Measurements from ENCODE around the gene TENM4. TPM values are rescaled to one million over a fixed set of nuclear protein-coding genes. Genes with fewer than 3 reads are reported as not detected.
A peak's percentile ranks its signal among the peaks of the same experiment; 100 is the strongest.

TENM4 gene
- polyA plus RNA-seq, 2 of the 4 experiments (the other 2 are of a cell fraction) = 0.06 to 0.31 TPM

DNA sequence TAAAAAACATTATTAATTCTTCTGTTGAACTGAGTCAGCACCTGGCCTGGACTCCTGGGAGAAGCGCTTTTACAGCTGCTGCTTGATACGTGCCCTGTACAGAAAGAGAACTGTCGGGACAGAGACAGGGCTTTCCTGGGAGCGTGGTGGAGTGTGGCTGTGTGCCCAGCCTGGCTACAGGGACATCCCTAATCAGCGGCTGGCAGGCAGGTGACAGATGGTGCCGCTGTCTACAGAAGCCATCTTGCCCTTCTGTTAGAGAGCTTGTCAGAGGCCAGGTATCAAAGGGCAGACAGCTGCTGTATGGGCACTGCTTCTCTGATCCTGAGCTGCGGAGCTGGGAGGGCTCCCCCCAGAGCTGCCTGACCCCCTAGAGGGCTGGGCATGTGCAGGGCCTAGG is 361.8 kb downstream of the TENM4 start:
- no peak for TF ChIP-seq HEYL (CRISPR knock-in tag; IDR thresholded peaks at IDR 0.05)
- TF ChIP-seq ZC3H11A (IDR thresholded peaks at IDR 0.05) = no peak
- no peak for TF ChIP-seq PHF8 (IDR thresholded peaks at IDR 0.05; ENCODE audit: borderline replicate concordance, low read depth)
- no peak for TF ChIP-seq MAFK (IDR thresholded peaks at IDR 0.05; ENCODE audit: partially characterized antibody)
- TF ChIP-seq TFCP2L1 (CRISPR knock-in tag; IDR thresholded peaks at IDR 0.05) = no peak
- H3K4me2 ChIP-seq = no peak overlapping the region
- CTCF ChIA-PET = interaction anchor here (1.4 to 2.9 kb wide), 4 partner anchors 11 to 27 kb away, joined by 3 to 13 read pairs (median 5); no protein-coding TSS in a partner anchor
- H3K4me1 ChIP-seq = peaks cover 7% of the 10 kb centered on the region; the same call in 1 of the 3 replicates
- H3K4me3 ChIP-seq = no peak overlapping the region
- H3K27ac ChIP-seq = peak overlapping the region in 1 of 2 experiments; percentile 57; a peak in 2 of 6 replicates
- POLR2A ChIA-PET = no interaction called here
- 87% methylated on average over 5 of the region's 7 CpGs for WGBS (ENCODE audit: missing lambda C conversion rate)
- no peak for DNase-seq (ENCODE audit: low read depth in 1 of 2, low spot score in 1 of 2)
- no peak for FAIRE-seq
- no peaks in the 10 kb centered on the region; the same call in 2 of the 3 replicates for H3K9me3 ChIP-seq
- no peak for ATAC-seq

DNA sequence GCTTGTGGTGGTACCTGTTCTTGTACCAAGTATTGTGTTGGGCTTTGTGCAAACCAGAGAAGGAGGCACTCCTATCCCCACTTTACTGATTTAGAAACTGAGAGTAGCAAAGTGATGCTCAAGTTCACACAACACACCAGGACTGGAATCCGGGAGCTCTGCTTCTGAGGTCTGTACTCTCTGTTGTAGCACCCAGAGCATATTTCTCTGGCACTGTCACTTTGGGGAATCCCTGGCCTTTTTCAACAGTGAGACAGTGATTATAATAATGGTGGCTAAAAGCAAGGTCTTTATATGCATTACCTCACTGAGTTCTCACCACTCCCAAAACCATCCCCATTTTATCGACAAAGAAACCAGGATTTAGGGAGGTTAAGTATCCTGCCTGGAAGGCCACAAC is 362.4 kb downstream of the TENM4 start:
- Histone ChIP-seq H3K27ac (peak overlapping the region in 1 of 2 experiments; percentile 57; a peak in 2 of 6 replicates), H3K4me3 (no peak overlapping the region), H3K4me1 (peaks cover 7% of the 10 kb centered on the region; the same call in 1 of the 3 replicates), H3K9me3 (no peaks in the 10 kb centered on the region; the same call in 2 of the 3 replicates), H3K4me2 (no peak overlapping the region)
- ChIA-PET CTCF (interaction anchor here (1.1 to 2.9 kb wide), 4 partner anchors 12 to 431 kb away, joined by 3 to 13 read pairs (median 5); no protein-coding TSS in a partner anchor), POLR2A (no interaction called here)
- FAIRE-seq (no peak), DNase-seq (ENCODE audit: low read depth in 1 of 2, low spot score in 1 of 2) (no peak), ATAC-seq (no peak)
- TF ChIP-seq, protein P1, sequence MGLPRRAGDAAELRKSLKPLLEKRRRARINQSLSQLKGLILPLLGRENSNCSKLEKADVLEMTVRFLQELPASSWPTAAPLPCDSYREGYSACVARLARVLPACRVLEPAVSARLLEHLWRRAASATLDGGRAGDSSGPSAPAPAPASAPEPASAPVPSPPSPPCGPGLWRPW (IDR thresholded peaks at IDR 0.05) = no peak
- TF ChIP-seq, protein P2, sequence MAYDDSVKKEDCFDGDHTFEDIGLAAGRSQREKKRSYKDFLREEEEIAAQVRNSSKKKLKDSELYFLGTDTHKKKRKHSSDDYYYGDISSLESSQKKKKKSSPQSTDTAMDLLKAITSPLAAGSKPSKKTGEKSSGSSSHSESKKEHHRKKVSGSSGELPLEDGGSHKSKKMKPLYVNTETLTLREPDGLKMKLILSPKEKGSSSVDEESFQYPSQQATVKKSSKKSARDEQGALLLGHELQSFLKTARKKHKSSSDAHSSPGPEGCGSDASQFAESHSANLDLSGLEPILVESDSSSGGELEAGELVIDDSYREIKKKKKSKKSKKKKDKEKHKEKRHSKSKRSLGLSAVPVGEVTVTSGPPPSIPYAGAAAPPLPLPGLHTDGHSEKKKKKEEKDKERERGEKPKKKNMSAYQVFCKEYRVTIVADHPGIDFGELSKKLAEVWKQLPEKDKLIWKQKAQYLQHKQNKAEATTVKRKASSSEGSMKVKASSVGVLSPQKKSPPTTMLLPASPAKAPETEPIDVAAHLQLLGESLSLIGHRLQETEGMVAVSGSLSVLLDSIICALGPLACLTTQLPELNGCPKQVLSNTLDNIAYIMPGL (CRISPR knock-in tag; IDR thresholded peaks at IDR 0.05; ENCODE audit: borderline replicate concordance) = no peak
- TF ChIP-seq, protein P3, sequence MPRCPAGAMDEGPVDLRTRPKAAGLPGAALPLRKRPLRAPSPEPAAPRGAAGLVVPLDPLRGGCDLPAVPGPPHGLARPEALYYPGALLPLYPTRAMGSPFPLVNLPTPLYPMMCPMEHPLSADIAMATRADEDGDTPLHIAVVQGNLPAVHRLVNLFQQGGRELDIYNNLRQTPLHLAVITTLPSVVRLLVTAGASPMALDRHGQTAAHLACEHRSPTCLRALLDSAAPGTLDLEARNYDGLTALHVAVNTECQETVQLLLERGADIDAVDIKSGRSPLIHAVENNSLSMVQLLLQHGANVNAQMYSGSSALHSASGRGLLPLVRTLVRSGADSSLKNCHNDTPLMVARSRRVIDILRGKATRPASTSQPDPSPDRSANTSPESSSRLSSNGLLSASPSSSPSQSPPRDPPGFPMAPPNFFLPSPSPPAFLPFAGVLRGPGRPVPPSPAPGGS (IDR thresholded peaks at IDR 0.05) = no peak
- TF ChIP-seq KDM5A (IDR thresholded peaks at IDR 0.05) (no peak), ZFP36 (IDR thresholded peaks at IDR 0.05; ENCODE audit: borderline replicate concordance, partially characterized antibody) (no peak), ZC3H11A (IDR thresholded peaks at IDR 0.05) (no peak), HEYL (CRISPR knock-in tag; IDR thresholded peaks at IDR 0.05) (no peak), RCOR1 (IDR thresholded peaks at IDR 0.05; ENCODE audit: low read depth, low read length) (no peak), BHLHE40 (IDR thresholded peaks at IDR 0.05; ENCODE audit: low read depth, low read length) (no peak), HOXA7 (CRISPR knock-in tag; IDR thresholded peaks at IDR 0.05) (no peak), FOSB (CRISPR knock-in tag; IDR thresholded peaks at IDR 0.05) (no peak)
- TF ChIP-seq, protein P4, sequence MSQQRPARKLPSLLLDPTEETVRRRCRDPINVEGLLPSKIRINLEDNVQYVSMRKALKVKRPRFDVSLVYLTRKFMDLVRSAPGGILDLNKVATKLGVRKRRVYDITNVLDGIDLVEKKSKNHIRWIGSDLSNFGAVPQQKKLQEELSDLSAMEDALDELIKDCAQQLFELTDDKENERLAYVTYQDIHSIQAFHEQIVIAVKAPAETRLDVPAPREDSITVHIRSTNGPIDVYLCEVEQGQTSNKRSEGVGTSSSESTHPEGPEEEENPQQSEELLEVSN (IDR thresholded peaks at IDR 0.05; ENCODE audit: borderline replicate concordance, low read depth) = no peak
- TF ChIP-seq, protein P5, sequence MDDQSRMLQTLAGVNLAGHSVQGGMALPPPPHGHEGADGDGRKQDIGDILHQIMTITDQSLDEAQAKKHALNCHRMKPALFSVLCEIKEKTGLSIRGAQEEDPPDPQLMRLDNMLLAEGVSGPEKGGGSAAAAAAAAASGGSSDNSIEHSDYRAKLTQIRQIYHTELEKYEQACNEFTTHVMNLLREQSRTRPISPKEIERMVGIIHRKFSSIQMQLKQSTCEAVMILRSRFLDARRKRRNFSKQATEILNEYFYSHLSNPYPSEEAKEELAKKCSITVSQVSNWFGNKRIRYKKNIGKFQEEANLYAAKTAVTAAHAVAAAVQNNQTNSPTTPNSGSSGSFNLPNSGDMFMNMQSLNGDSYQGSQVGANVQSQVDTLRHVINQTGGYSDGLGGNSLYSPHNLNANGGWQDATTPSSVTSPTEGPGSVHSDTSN (IDR thresholded peaks at IDR 0.05) = no peak
- WGBS (ENCODE audit: missing lambda C conversion rate) = 73% methylated on average over 2 of the region's 2 CpGs

DNA sequence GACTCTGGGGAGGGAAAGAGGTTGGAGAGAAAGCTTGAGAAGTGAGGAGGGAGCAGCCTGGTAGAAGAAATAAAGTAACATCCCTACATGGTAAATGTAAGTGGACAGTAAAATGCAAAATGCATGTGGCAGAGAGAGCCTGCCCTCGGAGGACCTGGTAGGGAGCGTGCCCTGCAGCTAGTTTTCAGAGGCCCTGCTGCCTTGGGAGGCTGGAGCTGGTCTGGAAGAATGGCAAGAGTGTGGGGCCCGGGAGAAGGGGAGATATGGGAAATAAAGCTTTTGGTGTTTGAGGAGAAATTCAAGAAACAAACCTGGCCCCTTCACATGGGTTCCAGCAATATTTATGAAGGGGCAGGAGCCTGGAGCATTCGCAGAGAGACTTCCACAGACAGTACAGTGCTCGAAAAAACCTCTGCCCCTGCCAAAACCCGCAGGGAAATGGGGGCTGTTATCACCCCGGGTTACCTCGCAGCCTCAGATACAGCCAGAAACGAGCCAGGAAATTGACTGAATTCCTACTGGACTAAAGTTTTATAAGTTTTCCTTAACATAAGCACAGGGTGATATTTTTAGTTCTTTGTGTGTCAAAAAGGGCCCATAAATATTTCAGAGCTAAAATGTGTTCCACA is 363.0 kb downstream of the TENM4 start:
- 73% methylated on average over 9 of the region's 9 CpGs for WGBS (ENCODE audit: missing lambda C conversion rate)
- Histone ChIP-seq H3K27ac (peak overlapping the region in 1 of 2 experiments; percentile 57; a peak in 3 of 6 replicates), H3K4me1 (peaks cover 7% of the 10 kb centered on the region; the same call in 1 of the 3 replicates), H3K4me3 (no peak overlapping the region), H3K9me3 (no peaks in the 10 kb centered on the region; the same call in 2 of the 3 replicates), H3K4me2 (no peak overlapping the region)
- ChIA-PET CTCF (interaction anchor here (1.1 to 2.9 kb wide), 3 partner anchors 14 to 430 kb away, joined by 3 to 13 read pairs (median 5); no protein-coding TSS in a partner anchor), POLR2A (no interaction called here)
- FAIRE-seq = no peak
- ATAC-seq = no peak
- no peak for DNase-seq (ENCODE audit: low read depth in 1 of 2, low spot score in 1 of 2)
- TF ChIP-seq EHF (CRISPR knock-in tag; IDR thresholded peaks at IDR 0.05) = no peak
- no peak for TF ChIP-seq PHF8 (IDR thresholded peaks at IDR 0.05; ENCODE audit: borderline replicate concordance, low read depth)
- TF ChIP-seq FOXS1 (CRISPR knock-in tag; IDR thresholded peaks at IDR 0.05) = no peak
- TF ChIP-seq, protein P6, sequence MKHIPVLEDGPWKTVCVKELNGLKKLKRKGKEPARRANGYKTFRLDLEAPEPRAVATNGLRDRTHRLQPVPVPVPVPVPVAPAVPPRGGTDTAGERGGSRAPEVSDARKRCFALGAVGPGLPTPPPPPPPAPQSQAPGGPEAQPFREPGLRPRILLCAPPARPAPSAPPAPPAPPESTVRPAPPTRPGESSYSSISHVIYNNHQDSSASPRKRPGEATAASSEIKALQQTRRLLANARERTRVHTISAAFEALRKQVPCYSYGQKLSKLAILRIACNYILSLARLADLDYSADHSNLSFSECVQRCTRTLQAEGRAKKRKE (CRISPR knock-in tag; IDR thresholded peaks at IDR 0.05; ENCODE audit: low read depth) = no peak
- TF ChIP-seq NR3C1 (IDR thresholded peaks at IDR 0.05) = no peak
- no peak for TF ChIP-seq NPAS2 (CRISPR knock-in tag; IDR thresholded peaks at IDR 0.05; ENCODE audit: borderline replicate concordance)
- TF ChIP-seq, protein P3 (IDR thresholded peaks at IDR 0.05) = no peak
- TF ChIP-seq RFX5 (IDR thresholded peaks at IDR 0.05) = no peak
- TF ChIP-seq EHMT2 (IDR thresholded peaks at IDR 0.05; ENCODE audit: low read depth) = no peak
- no peak for TF ChIP-seq ZSCAN20 (CRISPR knock-in tag; IDR thresholded peaks at IDR 0.05)
- TF ChIP-seq MAZ (IDR thresholded peaks at IDR 0.05; ENCODE audit: borderline replicate concordance, low read depth, low read length) = no peak
- no peak for TF ChIP-seq NFE2L2 (conservative IDR thresholded peaks at IDR 0.05; ENCODE audit: low read length)
